Osteoblast (primary cell): ENCODE measurements around the gene ZNF274. TPM values are rescaled to one million over a fixed set of nuclear protein-coding genes. Genes with fewer than 3 reads are reported as not detected.

Experiments
- DNase-seq: peaks from one replicate; pipeline ENCODE4 v3.0.0; 2011; ENCODE audit warnings: low spot score, mixed read lengths; ENCODE audit not compliant: insufficient read length; ENCODE audit errors: missing footprints
- H2AFZ ChIP-seq: 2 replicates; pipeline ENCODE4 v1.6.0; 2011; ENCODE audit warnings: mild to moderate bottlenecking, low read length
- H3K27ac ChIP-seq: 2 replicates; pipeline ENCODE4 v1.5.1; 2011; ENCODE audit warnings: mild to moderate bottlenecking, low read depth, low read length, moderate library complexity
- H3K27me3 ChIP-seq: 2 replicates; pipeline ENCODE4 v1.6.0; 2012; ENCODE audit warnings: mild to moderate bottlenecking, control low read depth, inconsistent platforms, low read length, moderate library complexity; ENCODE audit not compliant: insufficient read depth
- H3K36me3 ChIP-seq: 2 replicates; pipeline ENCODE4 v1.5.1; 2011; ENCODE audit warnings: mild to moderate bottlenecking, low read length, control low read depth, moderate library complexity; ENCODE audit not compliant: insufficient read depth
- H3K4me1 ChIP-seq: 2 replicates; pipeline ENCODE4 v1.5.1; 2011; ENCODE audit warnings: mild to moderate bottlenecking, low read length, control low read depth, moderate library complexity; ENCODE audit not compliant: insufficient read depth
- H3K4me2 ChIP-seq: 2 replicates; pipeline ENCODE4 v1.6.0; 2011; ENCODE audit warnings: mild to moderate bottlenecking, low read length; ENCODE audit not compliant: insufficient read depth
- H3K4me3 ChIP-seq: fragments of 200-600 bp; sonication (generic); 3 replicates; pipeline ENCODE4 v1.5.1; 2012; ENCODE audit warnings: mild to moderate bottlenecking, low read length, inconsistent platforms; ENCODE audit not compliant: insufficient read depth
- H3K79me2 ChIP-seq: 2 replicates; pipeline ENCODE4 v1.6.0; 2012; ENCODE audit warnings: mild to moderate bottlenecking, low read length, control low read depth, inconsistent platforms; ENCODE audit not compliant: insufficient read depth
- H3K9me3 ChIP-seq: 2 replicates; pipeline ENCODE4 v1.5.1; 2011; ENCODE audit warnings: low read depth, low read length, control low read depth
- H4K20me1 ChIP-seq: 2 replicates; pipeline ENCODE4 v1.6.0; 2012; ENCODE audit warnings: mild to moderate bottlenecking, low read length, control low read depth; ENCODE audit not compliant: insufficient read depth
- CTCF ChIP-seq: IDR thresholded peaks from 2 replicates; pipeline ENCODE4 v1.5.1; 2011; ENCODE audit warnings: mild to moderate bottlenecking, low read depth, low read length, moderate library complexity; ENCODE audit errors: extremely low read depth
- total RNA-seq: library from RNA; depleted of rRNA; stranded (reverse); fragments of >200 nt; gene quantifications from 2 replicates; pipeline ENCODE4 v1.2.3, GENCODE V29; 2012

The ZNF274 gene
- total RNA-seq, 1 donor: 10.9 TPM

DNA sequence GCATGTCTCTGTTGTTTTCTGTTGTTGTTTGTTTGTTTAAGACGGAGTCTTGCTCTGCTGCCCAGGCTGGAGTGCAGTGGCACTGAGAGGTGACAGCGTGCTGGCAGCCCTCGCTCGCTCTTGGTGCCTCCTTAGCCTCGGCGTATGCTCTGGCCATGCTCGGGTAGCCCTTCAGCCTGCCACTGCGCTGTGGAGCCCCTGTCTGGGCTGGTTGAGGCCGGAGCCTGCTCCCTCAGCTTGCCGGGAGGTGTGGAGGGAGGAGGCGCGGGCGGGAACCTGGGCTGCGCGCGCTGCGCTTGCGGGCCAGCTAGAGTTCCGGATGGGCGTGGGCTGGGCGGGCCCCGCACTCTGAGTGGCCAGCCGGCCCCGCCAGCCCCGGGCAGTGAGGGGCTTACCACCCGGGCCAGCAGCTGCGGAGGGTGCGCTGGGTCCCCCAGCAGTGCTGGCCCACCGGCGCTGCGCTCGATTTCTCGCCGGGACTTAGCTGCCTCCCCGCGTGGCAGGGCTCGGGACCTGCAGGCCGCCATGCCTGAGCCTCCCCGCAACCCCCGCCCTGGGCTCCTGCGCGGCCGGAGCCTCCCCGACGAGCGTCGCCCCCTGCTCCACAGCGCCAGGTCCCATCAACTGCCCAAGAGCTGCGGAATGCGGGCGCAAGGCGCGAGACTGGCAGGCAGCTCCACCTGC is 25.7 kb upstream of the ZNF274 start:
- Histone ChIP-seq H2AFZ (no peak overlapping the region), H3K4me2 (no peak overlapping the region), H3K36me3 (no peaks in the 10 kb centered on the region), H3K79me2 (peaks cover 7% of the 10 kb centered on the region), H3K9me3 (peaks cover 3% of the 10 kb centered on the region), H3K4me3 (no peak overlapping the region), H4K20me1 (no peaks in the 10 kb centered on the region), H3K27me3 (no peaks in the 10 kb centered on the region), H3K4me1 (peaks cover 4% of the 10 kb centered on the region), H3K27ac (no peak overlapping the region)
- DNase-seq: no peak
- no peak for TF ChIP-seq CTCF

GRCh38 chr19:58166268-58166667 is 16.6 kb upstream of the ZNF274 start:
- H3K79me2 ChIP-seq: no peaks in the 10 kb centered on the region
- no peak overlapping the region for H3K27ac ChIP-seq
- peaks cover 22% of the 10 kb centered on the region for H3K9me3 ChIP-seq
- no peaks in the 10 kb centered on the region for H3K36me3 ChIP-seq
- no peak overlapping the region for H3K4me2 ChIP-seq
- no peaks in the 10 kb centered on the region for H4K20me1 ChIP-seq
- no peak overlapping the region for H3K4me3 ChIP-seq
- DNase-seq: no peak
- no peaks in the 10 kb centered on the region for H3K27me3 ChIP-seq
- TF ChIP-seq CTCF: no peak
- H2AFZ ChIP-seq: no peak overlapping the region
- no peaks in the 10 kb centered on the region for H3K4me1 ChIP-seq

- Histone ChIP-seq H3K9me3 (peaks cover 22% of the 10 kb centered on the region), H3K36me3 (no peaks in the 10 kb centered on the region), H3K79me2 (no peaks in the 10 kb centered on the region), H3K27me3 (no peaks in the 10 kb centered on the region), H3K4me2 (no peak overlapping the region), H2AFZ (no peak overlapping the region), H3K4me3 (no peak overlapping the region), H3K27ac (no peak overlapping the region), H3K4me1 (no peaks in the 10 kb centered on the region), H4K20me1 (no peaks in the 10 kb centered on the region)
- no peak for DNase-seq
- TF ChIP-seq CTCF: no peak
These were observed 16.1 kb upstream of the ZNF274 start for GRCh38 chr19:58166708-58167280.

- DNase-seq: peak; percentile 58
- H3K4me1 ChIP-seq: no peaks in the 10 kb centered on the region
- no peaks in the 10 kb centered on the region for H3K36me3 ChIP-seq
- H2AFZ ChIP-seq: no peak overlapping the region
- no peak overlapping the region for H3K27ac ChIP-seq
- no peaks in the 10 kb centered on the region for H3K27me3 ChIP-seq
- no peaks in the 10 kb centered on the region for H4K20me1 ChIP-seq
- H3K4me2 ChIP-seq: no peak overlapping the region
- no peaks in the 10 kb centered on the region for H3K79me2 ChIP-seq
- no peak overlapping the region for H3K4me3 ChIP-seq
- peaks cover 12% of the 10 kb centered on the region for H3K9me3 ChIP-seq
- no peak for TF ChIP-seq CTCF
These were observed 12.0 kb upstream of the ZNF274 start for GRCh38 chr19:58170860-58171259.
